HG02588 (cell line): ENCODE results near the gene LHX5.
"Not testable (repeated sequence)": the region's sequence is repeated elsewhere in the genome, so short reads cannot be mapped to it uniquely, and the experiment has no call there.

Source experiments
- ATAC-seq: cut with Tn5 transposase; IDR thresholded peaks from one replicate; pipeline ENCODE4 v1.9.1; 2021; ENCODE audit warnings: mild to moderate bottlenecking, moderate library complexity; ENCODE audit not compliant: unreplicated experiment

LHX5 gene

DNA sequence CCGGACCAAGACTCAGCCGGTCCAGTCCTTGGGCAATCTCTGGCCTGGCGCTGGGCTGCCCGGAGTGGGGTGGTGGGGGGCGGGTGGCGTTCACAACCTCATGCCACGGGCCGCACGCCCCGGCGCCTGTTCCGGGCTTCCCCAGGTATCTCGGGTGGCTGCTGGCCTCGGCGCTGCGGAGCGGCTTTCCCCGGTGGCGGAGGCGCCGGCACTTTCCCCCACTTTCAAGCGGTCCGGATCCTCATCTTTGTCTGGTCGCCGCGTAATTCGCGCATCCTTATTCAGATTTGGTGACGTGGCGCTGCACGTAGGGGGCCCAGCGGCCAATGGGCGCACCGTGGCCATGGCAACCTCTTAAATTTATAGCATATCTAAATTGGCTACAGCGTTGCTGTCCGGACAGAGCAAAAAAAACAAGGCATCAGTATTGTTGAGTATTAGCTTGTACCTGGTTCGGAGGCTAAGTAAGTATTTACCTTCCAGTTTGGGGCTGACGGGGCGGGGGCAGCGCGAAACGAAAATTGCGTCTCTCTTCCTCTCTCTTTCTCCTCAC, at the start of gene LHX5:
LHX5 (minus strand) TSS at position 253 of the 553 bp plus-strand sequence. CDS start 373 bp downstream, outside the sequence.
- ATAC-seq = no peak

DNA sequence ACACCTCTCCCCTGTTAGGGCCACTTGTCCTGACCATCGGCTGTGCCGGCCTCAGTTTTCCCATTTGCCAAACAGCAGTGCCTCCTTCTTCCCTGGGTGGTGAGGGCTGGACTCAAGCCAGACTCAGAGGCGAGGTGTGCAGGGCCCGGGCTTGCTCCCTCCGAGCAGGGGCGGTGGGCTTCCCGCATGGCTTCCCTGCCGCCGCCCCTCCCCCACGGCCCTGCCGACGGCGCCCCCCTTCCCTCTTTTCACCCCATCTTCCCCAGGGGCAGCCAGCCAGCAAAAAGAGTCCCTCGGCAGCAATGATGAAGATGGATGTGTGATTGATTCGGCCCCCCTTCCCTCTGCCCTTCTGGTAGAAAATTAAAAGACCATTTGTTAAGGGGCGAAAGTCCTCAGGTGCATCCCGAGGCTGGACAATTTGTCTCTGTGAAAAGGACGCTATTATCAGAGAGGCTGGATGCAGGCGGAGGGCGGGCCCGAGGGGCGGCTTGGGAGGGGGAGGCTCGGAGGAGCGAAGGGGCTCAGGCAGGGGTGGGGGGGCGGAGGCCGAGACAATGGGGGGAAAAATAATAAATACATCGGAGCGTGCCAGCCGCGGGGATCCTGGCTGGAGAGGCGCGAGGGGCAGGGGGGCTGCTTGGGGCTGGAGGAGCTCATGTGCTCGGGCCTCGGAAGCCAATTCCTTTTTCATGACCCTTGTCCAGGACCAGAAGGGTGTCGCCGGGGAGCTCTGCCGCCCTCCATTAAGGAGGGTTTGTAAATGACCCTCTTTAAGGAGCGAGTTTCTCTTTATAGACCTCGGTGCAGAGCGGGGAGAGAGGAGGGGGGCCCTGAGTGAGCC, 48.0 kb upstream of the LHX5 start:
- no peak for ATAC-seq

DNA sequence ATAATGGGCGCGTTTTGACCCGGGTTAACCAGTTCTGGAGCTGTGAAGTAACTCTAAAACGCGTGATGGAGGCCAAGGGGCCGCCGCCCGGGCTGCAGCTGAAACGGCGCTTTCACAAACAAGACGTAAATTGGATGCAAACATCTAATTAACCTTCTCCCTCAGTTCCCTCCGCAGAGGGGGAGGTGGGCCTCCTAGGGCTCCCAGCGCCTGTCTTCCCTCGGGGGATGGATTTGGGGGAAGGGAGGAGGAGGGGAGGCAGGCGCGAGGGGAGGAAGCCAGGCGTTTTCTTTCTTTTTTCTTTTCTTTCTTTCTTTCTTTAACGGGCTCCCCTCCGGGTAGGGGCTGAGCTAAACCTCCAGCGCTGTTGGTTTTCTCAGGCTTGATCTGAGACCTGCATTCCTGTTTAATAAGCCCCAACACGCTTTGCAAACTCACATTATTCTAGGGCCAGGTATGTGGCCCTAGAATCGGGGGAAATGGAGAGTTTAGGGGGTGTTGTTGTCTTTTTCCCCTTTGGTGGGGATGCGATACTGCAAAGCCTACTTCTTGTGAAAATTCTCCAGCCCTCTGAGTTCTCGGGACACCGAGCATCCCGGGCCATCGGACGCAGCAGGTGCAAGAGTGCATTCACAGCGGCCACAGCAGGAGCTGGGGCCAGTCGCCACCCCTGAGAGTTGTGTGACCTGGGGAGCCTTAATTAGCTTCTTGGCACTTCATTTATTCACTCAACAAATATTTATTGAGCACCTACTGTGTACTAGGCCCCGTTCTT, 43.6 kb upstream of the LHX5 start:
- ATAC-seq = no peak

DNA sequence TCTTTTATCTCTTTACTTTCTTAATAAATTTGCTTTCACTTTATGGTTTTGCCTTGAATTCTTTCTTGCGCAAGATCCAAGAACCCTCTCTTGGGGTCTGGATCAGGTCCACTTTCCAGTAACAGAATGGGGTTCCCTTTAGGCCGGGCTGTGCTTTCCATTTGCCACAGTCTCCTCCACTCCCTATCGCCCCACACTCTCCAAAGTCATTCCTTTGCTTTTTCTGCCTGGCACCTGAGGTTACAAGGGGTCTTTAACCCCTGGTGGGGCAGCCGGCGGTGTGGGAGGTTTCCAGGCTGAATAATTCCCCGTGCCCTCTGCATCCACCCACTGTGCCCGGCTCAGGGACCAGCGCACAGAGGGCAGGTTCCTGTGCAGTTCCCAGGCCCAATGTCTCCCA, 42.9 kb upstream of the LHX5 start:
- ATAC-seq = no peak

DNA sequence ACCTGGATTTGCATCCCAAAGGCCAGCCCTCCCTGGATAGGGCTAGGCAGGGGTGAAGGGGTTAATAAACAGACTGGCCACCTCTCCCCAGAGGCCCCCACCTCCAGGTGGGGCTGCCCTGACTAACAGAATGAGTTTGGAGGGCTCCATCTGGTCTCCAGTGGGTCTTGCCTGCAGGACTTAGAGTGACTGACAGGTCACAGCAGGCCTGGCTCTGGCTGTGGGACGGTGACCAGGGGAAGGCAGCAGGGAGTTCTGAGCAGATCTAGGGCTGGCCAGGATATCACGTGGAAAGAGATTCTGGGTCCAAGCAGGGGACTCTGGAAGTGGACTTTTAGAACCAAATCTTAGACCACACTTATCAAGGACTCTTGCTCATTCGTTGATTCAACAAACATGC, 40.9 kb upstream of the LHX5 start:
- ATAC-seq = no peak

DNA sequence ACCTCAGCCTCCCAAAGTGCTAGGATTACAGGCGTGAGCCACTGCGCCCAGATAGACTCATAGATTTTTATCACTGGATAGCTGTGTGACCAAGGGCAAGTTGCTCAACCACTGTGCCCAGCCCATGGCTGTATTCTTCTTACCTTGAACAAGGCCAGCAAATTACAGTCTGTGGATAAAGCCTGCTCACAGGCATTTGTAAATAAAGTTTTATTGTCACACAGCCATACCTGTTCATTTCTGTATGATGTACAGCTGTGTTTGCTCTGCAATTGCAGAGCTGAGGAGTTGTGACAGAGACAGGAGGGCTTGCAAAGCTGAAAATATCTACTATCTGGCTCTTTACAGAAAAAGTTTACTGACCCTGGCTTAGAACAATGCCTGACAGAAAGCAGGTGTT, 35.2 kb upstream of the LHX5 start:
- no peak for ATAC-seq

DNA sequence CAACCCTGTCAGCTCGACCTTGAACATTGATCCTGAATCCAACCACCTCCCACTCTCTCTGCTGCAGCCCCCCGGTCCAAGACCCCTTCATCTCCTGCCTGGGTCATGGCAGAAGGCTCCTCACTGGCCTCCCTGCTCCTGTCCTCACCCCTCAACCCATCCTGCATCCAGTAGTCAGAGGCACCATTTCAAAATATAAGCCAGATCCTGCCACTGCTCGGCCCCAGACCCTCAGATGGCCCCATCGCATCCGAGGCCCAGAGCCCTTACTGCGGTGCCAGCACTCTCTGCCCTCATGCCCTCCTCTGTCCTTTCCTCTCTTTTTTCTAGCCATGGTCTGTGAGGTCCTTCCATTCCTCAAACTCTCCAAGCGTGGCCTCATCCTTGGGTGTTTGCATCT, 34.3 kb upstream of the LHX5 start:
- ATAC-seq = no peak

DNA sequence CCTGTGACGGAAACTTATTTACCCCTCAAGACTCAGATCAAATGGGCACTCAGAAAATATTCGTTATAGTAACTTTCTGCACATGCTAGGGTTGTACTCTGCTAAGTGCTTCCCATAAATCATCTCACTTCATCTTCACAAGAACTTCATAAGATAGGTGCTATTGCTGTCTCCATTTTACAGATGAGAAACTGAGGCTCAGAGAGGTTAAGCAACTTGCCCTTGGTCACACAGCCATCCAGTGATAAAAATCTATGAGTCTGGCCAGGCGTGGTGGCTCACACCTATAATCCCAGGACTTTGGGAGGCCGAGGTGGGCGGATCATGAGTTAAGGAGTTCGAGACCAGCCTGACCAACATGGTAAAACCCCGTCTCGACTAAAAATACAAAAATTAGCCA, 33.2 kb upstream of the LHX5 start:
- ATAC-seq = no peak

DNA sequence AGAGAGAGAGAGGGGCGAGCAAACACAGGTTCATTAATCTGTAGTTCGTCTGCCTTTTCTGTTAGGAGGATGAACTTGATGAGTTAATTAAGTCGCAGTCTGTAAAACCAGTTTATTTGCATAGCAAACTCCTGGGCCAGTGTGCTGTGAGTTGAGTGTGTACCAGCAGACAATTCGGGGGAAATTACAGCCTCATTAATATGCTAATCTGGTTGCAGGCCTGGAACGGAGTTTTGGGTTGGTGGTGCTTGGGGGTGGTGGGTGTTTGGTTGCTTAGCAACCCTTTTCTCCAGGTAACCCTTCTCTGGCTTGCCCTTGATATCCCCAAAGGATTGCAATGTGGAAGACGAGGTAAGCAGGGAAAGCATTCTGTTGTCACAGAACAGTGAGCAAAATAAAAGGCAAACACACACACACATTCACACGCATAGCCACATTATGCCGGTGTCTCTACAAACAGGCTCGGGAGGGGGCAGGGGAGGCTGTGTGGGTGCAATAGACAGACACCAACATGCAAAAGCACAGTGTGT, 29.2 kb upstream of the LHX5 start:
- no peak for ATAC-seq

DNA sequence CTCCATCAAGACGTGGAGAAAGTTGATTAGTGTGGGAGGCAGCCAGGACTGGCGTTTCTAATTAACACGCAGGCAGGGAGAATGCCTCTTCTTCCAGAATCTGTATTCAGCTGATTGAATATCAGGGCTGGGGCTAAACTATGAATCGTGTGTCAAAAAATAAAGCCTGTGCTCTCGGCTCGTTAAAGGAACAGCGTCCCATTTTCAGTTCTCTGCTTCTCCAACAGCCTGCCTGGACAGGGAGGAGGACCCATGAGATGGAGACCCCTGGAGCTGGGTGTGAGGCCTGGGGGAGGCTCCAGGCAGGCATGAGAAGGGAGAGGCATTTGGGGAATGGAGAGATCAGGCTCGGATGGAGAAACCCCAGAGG, 28.6 kb upstream of the LHX5 start:
- no peak for ATAC-seq

DNA sequence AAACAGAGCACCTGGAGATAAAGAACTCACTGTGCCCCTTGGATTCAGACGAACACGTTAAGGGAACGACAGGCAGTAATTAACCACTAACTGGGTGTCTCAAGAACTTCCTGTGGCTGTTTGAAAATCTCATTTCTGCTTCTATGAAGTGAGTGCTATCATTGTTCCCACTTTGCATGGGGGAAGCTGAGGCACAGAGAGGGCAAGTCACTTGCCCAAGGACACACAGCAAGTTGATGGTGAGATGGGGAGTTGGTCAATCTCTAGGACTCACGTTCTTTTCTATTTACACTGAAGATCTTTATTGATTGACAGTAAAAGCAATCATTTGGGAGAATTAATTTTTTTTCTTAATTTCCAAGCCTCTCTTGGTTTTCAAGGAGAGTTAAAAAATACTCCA, 26.8 kb upstream of the LHX5 start:
- no peak for ATAC-seq

DNA sequence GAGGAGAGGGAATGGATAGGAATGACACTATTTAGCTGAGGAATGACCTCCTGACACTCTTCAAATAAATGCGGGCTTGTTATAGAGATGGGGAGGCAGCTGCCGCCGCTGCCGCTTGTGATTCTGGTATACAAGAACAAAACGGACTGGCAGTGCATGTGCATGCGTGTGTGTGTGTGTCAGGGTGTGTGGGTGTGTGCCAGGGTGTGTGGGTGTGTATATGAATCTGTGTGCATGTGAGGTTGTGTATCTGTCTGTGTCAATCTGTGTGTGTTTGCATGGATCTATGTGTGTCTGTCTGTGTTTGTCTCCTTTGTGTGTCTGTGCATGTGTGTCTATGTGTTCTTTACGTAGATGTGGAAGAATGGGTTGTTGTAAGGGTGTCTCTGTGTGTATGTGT, 26.0 kb upstream of the LHX5 start:
- ATAC-seq = no peak

DNA sequence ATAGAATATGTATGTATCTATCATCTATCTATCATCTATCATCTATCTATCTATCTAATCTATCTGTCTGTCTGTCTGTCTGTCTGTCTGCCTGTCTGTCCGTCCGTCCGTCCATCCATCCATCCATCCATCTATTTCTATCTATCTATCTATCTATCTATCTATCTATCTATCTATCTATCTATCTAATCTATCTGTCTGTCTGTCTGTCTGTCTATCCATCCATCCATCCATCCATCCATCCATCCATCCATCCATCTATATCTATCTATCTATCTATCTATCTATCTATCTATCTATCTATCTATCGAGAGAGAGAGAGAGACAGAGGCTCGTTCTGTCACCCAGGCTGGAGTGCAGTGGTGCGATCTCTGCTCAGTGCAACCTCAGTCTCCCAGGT, 24.3 kb upstream of the LHX5 start:
- not testable (repeated sequence) for ATAC-seq

DNA sequence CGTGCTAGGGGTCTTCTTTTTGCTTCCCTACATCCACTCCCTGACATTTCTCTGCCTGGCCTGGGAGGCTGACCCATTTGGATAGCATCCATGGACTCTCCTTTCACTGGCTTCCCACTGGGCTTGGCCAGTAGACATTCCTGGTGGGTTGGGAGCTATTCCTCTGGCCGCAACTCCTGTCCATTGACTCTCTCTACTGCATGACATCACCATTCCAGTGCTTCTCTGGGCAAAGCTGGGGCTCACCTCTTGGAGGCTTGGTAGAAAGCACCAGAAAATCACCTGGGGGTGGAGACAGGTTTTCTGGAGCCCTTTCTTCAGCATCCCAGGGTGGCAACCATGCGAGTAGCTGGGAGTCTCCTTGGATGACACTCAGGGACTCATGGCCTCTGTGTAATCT, 16.7 kb upstream of the LHX5 start:
- ATAC-seq = no peak

DNA sequence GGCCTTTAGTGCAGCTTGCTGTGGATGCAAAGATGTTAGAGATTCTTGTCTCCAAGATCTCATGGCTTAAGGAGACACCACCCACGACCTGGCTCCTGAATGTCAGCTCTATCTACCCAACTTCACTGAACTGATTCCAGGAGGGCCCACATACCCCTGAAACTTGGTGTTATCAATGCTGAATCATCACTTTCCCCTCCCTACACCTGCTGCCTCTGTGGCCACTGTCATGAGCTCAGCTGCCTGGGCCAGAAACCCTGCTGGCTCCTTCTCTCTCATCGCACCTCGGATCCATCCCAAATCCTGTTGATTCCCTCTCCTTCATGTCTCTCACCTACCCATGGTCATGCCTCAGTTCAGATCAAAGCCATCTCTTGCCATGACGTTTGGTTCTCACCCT, 15.1 kb upstream of the LHX5 start:
- no peak for ATAC-seq

DNA sequence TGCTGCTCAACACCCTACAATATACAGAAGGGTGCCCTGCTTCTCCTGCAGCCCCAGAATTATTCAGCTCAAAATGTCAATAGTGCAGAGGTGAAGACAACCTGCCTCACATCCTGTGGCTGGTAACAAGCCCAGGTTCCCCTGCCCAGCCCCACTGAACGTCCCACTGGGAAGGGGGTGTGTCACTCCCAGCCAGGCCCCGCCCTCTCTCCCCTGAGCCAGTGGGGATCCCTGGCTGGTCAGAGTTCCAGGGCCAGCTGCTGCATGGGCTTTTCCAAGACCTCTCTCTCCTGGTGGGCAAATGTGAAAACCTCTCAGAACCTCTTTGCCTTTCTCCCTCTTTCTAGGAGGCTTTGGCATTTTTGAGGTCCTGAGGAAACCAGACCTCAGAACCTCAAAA, 13.7 kb upstream of the LHX5 start:
- no peak for ATAC-seq

DNA sequence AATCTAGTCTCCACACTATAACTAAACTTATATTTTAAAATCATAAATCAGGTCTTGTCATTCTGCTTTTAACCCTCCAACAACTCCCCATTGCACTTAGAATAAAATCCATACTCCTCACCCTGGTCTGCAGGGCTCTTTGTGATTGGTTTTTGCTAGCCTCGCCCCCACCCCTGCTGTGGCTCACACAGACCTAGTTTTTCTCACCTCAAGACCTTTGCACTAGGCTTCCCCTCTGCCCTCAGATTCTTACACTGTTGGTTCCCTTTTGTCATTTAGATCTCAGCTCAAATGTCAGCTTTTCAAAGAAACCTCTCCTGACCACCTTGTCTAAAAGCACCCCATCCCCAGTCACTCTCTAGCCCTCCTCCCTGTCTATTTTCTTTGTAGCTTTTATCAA, 10.7 kb upstream of the LHX5 start:
- no peak for ATAC-seq

DNA sequence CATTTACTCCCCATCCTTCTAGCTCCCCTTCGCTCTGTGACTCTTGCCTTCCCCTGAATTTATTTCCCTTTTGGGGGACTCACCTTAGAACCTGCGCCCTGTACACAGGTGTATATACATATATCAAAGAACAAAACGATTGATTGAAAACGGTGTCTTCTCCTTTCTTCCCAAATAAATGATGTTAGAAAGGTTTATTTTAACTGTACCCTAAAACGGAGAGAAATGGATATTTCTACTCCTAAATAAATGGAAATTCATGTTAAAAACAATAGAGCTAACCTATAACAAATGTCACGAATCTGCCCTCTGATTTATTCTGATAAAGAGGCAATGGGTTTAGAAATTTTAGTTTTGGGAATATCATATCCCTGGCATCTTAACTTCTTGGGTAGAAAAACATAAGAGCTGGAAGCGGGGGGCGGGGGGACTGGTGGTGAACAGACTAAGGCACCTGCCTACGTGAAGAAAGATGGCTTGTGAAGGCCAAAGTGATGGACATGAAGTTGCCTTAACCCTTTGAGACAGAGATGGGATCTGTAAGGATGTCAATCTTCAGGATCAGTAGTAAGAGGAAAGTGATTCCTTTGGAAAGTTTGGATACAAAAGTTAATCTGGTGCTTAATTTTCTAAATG, 8.8 kb upstream of the LHX5 start:
- no peak for ATAC-seq

DNA sequence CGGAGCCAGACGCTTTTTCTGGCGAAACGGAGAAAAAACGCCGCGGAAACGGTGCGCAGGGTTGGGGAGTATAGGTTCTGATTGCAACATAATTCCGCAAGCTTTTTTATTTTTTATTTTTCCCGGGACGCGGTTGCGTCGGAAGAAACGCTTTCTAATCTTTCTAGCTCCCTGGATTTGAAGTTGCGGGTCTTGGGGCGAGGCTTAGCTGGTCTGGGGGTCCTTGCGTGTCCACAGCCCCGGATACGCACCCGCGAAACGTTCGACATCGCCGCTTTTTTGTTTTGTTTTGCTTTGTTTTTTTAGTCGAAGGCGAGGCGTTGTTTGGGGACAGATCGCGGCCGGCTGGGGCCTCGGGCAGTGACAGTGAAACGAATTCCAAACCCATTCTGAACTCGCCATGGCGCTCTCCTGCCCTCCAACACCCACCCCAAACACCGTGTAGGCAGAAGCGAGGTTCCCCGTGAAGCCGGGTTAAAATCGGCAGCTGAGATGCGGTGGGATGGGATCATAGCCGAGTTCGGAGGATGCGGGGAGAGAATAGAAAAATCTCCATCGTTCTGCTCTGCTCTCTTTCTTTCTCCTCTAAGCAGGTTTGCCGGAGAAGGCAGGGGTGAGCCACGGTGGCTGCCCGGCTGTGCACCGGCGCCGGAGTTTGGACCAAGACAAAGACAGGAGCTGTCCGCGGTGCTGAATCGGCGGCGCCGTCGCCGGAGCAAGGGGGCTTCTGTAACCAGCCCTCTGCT, 8.1 kb upstream of the LHX5 start:
- no peak for ATAC-seq

DNA sequence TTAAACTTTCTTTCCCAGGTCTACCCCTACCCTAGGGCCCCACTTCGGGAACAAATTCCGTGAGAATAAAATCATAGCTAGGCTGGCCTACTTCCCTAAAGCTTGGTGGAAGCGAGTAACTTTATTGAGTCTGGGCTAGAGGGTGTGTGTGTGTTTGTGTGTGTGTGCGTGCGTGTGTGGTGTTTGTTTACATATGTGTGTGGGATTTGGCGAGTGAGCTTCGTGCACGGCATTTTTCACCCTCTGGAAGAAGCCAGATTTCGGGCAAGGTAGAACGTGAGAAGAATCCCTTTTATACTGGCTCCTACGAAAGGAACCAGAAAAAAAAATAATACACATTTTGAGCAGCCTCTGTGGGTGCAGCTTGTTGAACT, 7.5 kb upstream of the LHX5 start:
- no peak for ATAC-seq
